HG03571 (cell line): ENCODE data around the gene DNAJA1.
A peak's percentile ranks its signal among the peaks of the same experiment; 100 is the strongest.
"Not testable (repeated sequence)": the region's sequence is repeated elsewhere in the genome, so short reads cannot be mapped to it uniquely, and the experiment has no call there.

ENCODE experiments used
- ATAC-seq: cut with Tn5 transposase; IDR thresholded peaks from one replicate; pipeline ENCODE4 v1.9.1; 2021; ENCODE audit not compliant: unreplicated experiment

The DNAJA1 gene

DNA sequence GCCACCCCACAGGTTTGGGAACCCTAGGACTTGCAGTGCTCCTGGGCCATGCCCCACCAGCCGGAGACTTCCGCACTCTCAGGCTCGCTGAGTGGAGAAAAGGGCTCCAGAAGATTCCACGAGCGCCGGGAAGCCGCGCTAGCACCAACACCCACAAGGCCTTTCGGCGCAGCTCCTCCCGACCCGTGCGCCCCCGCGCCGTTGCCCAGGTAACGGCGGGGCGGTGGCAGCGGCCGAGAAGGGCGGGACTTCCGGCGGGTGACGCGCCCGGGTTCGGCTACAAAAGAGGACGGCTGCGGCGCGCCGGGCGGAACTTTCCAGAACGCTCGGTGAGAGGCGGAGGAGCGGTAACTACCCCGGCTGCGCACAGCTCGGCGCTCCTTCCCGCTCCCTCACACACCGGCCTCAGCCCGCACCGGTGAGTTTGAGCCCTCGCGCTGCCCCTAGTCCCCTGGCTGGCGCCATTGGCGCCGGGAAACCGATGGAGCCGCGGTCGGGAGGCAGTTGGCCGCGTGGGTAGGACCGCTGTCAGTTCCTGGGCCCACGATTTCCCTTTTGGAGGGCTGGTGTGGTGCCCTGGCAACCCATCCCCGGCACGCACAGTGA, at the start of gene DNAJA1:
DNAJA1 (plus strand) TSS at position 308 of the 606 bp plus-strand sequence. CDS start 1,212 bp downstream, outside the sequence.
- ATAC-seq: peak; percentile 92

DNA sequence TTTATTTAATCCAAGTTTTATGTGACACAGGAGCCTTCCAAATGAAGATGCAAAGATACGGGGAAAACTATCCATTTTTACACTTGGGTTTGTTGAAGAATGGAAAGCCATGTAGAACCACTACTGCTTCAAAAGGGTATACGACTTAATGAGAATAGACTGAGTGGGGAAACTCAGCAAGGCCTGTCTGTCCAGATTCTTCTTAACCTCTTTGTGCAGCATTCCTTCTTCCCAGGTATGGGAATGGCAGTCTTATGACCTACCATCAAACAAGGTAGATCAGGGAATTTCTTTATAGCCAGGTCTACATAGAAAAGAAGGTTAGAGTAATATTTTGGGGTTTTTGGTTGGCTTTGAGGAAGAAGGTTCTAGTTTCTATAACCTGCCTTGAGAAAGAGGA, 47.0 kb upstream of the DNAJA1 start:
- no peak for ATAC-seq

- ATAC-seq: no peak
Observed at GRCh38 chr9:32986971-32987370, 38.1 kb upstream of the DNAJA1 start.

DNA sequence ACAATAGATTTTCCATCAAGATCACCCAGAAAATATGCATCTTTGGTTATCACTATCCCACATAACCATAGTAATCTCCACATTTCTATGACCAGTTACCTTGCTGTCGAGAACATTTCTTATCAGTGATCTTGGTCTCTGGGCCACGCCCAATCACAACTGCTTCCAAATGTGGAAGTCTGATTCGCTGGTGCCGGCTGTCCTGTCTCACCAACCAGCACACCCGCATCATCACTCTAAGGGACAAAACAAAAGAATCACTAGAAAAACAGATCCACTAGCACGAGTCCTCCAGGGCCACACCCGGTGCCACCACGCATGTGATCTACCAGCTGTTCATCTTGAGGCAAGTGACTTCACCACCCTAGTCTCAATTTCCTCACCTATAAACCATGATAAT, 35.4 kb upstream of the DNAJA1 start:
- no peak for ATAC-seq

DNA sequence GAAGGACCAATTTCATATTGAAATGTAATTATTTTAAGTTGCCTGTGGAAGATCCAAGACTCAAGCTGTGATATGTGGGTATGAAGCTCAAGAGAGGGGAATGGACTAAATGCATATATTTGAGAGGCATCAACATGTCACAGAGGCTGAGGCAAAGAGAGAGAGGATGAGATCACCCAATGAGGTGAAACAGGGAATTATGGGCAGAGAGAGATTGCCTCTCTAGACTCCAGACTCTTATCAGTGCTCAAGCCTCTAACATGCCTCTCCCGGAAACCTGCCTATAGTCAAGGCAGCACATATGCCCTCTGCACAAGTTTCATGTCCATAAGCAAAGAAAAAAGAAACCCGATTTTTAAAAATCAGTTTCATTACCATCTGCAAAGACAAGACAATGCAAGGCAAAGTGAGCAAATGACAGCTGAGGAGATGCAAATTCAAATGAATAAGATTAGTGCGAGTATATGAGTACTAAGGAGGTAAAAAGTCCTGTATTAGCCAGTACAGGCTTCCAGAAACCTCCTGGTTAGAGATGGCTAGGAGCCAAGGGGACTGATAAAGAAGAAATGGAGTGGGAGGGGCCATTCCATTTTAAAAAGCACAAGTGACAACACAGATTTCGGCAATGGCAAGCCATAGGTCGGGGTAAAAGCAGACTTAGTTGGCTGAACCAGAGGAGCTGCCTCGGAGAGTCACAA, 33.0 kb upstream of the DNAJA1 start:
- ATAC-seq: no peak

DNA sequence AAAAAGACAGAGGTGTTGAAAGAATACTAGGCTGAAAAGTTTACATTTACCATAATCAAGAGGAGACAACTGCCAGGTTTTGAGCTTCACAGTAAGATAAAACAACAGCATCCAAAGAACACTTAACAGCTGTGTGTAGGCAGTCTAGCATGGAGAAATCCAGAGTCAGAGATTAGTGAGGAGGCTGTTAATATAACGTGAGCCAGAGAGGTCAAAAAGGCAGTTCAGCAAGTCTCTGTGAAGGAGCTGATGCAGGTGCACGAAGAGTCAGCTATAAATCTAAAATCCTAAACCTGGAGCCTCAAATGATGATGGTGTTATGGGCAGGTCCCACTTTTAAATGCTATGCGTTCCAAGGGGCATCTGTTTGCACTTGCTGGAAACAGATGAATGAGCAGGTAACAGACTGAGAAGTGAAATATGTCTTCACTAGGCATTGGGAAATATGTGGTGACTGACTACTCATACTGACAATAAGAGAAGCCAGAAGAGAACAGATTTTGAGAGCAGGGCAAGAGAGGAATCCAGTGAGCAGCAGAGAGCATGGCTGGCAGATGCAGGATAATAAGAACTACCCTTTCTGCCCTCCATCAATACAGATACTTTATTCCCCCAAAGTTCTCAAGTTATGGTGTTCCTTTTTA, 32.4 kb upstream of the DNAJA1 start:
- no peak for ATAC-seq

DNA sequence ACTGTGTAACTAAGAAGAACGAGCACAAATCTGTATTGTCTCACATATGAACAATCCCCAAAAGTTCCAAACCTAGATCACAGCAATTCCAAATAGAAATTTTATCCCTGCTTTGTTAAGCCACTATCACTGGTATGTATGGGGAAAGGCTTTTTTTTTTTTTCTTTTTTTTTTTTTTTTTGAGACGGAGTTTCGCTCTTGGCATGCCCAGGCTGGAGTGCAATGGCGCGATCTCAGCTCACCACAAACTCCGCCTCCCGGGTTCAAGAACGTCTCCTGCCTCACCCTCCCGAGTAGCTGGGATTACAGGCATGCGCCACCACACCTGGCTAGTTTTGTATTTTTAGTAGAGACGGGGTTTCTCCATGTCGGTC, 24.4 kb upstream of the DNAJA1 start:
- not testable (repeated sequence) for ATAC-seq

DNA sequence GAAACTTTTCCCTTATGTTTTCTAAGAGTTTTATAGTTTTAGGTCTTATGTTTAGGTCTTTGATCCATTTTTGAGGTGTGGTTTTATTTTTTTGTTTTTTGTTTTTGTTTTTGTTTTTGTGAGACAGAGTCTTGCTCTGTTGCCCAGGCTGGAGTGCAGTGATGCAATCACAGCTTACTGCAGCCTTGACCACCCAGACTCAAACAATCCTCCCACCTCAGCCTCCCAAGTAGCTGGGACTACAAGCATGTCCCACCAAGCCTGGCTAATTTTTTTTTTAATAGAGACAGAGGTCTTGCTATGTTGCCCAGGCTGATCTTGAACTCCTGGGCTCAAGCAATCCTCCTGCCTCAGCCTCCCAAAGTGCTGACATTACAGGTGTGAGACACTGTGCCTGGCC, 19.7 kb upstream of the DNAJA1 start:
- ATAC-seq: not testable (repeated sequence)

DNA sequence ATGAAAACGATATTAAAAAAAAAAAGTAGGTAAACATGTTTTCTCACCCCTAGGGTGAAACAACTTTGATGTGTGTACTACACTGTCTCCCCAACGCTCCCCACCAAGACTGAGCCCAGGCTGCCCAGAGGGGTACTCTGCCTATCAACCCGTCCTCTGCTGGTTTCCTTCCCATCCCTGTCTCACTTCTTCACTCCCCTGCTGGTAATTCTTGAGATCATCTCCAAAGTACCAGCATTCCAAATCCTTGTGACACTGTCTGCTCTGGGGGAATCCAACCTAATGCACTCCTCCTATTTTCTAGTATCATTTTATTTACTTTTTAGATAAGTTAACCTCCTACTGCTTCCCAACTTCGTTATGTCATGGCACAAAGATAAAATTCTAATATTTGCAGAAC, 17.3 kb upstream of the DNAJA1 start:
- ATAC-seq: no peak

DNA sequence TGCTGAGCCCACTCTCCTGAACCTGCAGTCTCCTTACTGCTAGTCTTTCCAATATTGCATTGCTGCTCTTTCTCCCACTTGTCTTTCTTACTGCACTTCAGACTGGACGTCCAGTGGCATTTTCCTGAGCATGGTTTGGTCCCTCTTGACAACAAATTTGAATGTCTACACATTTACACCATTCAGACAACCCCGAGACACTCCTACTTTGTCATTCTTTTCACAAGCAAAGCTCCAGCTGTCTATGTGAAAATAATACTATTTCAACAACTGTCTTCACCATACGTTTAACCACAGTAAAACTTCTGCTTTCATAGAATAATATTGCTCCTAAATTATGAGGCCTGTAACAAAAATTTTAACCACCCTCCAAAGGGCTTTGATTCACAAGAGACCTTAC, 13.2 kb upstream of the DNAJA1 start:
- ATAC-seq: no peak

GRCh38 chr9:33012328-33013069, 12.6 kb upstream of the DNAJA1 start:
- ATAC-seq: no peak

DNA sequence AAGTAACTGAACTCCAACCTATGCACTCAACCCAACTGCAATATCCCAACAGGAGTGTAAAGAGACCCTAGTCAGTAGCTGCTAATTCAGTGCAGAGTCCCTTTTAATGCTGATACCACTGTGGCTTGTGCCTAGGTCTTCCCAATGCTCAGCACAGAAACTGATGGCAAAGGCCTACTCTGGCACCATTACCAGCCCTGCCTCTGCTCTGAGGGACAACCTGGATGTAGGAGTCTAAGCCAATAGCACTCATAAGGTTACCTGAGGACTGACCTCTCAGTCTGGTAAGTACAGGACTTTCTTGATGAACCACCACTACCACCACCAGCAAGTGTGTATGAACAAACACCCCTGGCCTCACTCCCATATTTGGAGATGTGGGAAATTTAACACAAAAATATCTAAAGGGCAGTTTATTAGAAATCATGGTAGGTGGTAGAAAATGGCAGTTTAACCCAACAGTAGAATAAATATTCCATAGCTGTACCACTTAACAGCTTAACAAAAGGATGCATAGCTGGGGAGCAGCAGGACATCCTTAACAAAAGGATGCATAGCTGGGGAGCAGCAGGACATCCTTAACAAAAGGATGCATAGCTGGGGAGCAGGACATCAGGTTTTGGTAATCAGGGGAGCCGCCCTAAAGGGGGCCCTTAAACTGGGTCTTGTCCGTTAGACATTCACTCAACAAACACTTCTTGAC, 11.0 kb upstream of the DNAJA1 start:
- no peak for ATAC-seq

- ATAC-seq: no peak
Observed at GRCh38 chr9:33014665-33015014, 10.4 kb upstream of the DNAJA1 start.

GRCh38 chr9:33017283-33018041, 7.6 kb upstream of the DNAJA1 start:
- ATAC-seq: no peak

DNA sequence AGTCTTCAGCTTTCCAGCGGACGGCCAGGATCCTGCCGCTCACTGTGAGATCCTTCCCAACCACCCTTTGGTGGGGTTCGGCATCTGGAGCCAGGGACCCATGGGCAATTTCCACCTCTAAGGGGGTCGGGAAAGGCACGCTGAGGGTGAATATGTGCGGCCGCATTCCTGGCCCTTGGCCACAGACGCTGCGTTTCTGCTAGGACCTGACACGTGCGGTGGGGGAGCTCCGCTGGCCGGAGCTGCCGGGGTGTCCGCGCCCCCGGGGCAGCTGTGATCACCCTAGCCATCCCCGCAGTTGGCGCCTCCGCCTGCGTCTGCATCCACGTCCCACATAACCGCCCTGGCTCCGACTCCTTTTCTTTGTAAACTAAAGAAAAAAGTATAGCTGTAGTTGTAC, 5.3 kb upstream of the DNAJA1 start:
- no peak for ATAC-seq

GRCh38 chr9:33022303-33022702, 2.8 kb upstream of the DNAJA1 start:
- ATAC-seq: no peak

DNA sequence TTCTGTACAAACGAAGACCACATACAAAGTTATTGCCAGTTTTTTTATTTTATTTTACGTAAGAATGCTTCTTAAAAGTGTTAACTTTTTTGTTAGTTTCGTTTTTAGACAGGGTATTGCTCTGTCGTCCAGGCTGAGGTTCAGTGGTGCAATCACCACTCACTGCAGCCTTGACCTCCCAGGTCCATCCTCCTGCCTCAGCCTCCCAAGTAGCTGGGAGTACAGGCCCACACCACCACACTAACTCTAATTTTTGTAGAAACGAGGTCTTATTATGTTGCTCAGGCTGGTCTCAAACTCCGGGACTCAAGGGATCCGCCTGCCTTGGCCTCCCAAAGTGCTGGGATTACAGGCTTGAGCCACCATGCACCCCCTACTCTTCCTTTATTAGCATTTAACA, 2.3 kb upstream of the DNAJA1 start:
- ATAC-seq: no peak

DNA sequence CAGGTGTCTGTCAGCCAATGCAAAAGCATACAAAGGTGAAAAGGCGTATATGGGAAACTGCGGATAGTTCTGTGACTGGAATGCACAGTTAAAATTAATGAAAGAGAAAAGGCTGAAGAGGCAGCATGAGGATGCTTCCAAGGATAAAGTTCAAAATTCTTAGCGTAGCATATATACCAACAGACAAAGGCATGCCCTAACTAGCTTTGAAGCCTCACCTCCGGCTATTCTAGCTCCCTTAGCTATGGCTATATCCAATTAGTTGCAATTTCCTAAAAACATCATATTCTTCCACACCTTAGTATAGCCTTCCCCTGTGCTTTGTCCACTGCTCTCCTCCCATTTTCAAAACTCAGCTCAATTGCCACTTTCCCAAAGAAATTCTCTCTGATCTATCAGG, 1.4 kb upstream of the DNAJA1 start:
- ATAC-seq: no peak

GRCh38 chr9:33024126-33024965, 727 bp upstream of the DNAJA1 start:
- ATAC-seq: peak; percentile 0
